ENCODE data around the gene RUNX3. TPM values are rescaled to one million over a fixed set of nuclear protein-coding genes. Genes with fewer than 3 reads are reported as not detected.

The RUNX3 gene
- total RNA-seq, 1 experiment from 2014 or later: 1.1 TPM

- CTCF ChIA-PET: no interaction called here
- POLR2A ChIA-PET: no interaction called here
- TF ChIP-seq, protein P1, sequence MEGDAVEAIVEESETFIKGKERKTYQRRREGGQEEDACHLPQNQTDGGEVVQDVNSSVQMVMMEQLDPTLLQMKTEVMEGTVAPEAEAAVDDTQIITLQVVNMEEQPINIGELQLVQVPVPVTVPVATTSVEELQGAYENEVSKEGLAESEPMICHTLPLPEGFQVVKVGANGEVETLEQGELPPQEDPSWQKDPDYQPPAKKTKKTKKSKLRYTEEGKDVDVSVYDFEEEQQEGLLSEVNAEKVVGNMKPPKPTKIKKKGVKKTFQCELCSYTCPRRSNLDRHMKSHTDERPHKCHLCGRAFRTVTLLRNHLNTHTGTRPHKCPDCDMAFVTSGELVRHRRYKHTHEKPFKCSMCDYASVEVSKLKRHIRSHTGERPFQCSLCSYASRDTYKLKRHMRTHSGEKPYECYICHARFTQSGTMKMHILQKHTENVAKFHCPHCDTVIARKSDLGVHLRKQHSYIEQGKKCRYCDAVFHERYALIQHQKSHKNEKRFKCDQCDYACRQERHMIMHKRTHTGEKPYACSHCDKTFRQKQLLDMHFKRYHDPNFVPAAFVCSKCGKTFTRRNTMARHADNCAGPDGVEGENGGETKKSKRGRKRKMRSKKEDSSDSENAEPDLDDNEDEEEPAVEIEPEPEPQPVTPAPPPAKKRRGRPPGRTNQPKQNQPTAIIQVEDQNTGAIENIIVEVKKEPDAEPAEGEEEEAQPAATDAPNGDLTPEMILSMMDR (IDR thresholded peaks at IDR 0.05; ENCODE audit: insufficient read depth in 1 of 2, low read depth in 1 of 2, low read length in 1 of 2, severe bottlenecking in 1 of 2, unreplicated experiment in 1 of 2): no peak
Observed at GRCh38 chr1:24874611-24875234, 55.4 kb downstream of the RUNX3 start.

DNA sequence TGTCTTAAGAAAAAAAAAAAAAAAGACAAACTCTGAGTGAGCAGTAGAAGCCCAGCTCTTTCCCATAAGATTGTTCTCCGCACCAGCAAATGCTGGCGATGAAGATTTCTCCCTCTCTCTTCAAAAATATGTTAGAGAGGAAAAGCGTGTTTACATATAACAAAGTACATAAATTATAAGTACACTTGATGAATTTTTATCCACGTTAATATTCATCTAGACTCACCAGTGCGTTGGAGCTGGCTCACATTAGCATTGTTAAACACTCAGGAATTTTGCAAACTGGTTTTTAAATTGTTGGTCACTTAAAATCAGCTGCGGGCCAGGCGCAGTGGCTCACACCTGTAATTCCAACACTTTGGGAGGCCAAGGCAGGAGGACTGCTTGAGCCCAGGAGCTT is 56.0 kb downstream of the RUNX3 start:
- no peaks in the 10 kb centered on the region for H3K9me3 Mint-ChIP-seq (ENCODE audit: unreplicated experiment)
- no peak overlapping the region for H3K4me3 Mint-ChIP-seq (ENCODE audit: unreplicated experiment)
- H3K27me3 ChIP-seq (replicated peaks; ENCODE audit: control insufficient read depth, insufficient read depth, low read length): no peaks in the 10 kb centered on the region
- H3K36me3 ChIP-seq (ENCODE audit: control insufficient read depth, insufficient read depth, low read length): no peaks in the 10 kb centered on the region
- TF ChIP-seq, protein P1 (IDR thresholded peaks at IDR 0.05; ENCODE audit: insufficient read depth in 1 of 2, low read depth in 1 of 2, low read length in 1 of 2, severe bottlenecking in 1 of 2, unreplicated experiment in 1 of 2): no peak
- ChIA-PET POLR2A (no interaction called here), CTCF (no interaction called here)
- H3K4me1 ChIP-seq: peaks cover 9% of the 10 kb centered on the region
- no peak overlapping the region for H3K27ac Mint-ChIP-seq (ENCODE audit: unreplicated experiment)
- no peak for DNase-seq
- no peaks in the 10 kb centered on the region for H3K9me3 ChIP-seq
- no peaks in the 10 kb centered on the region for H3K27me3 Mint-ChIP-seq (ENCODE audit: insufficient read depth, unreplicated experiment)
- peaks cover 7% of the 10 kb centered on the region for H3K4me1 Mint-ChIP-seq (ENCODE audit: low read depth, unreplicated experiment)
- BruUV-seq (replicated peaks): no TSS peak
- no peaks in the 10 kb centered on the region for H3K36me3 Mint-ChIP-seq (ENCODE audit: insufficient read depth, unreplicated experiment)
- intact Hi-C loops (cut with micrococcal nuclease; ENCODE audit: unreplicated experiment): no loop called here
- no peak overlapping the region for H3K4me3 ChIP-seq (ENCODE audit: low read depth, low read length)

More at GRCh38 chr1:24874611-24875234, 55.4 kb downstream of the RUNX3 start:
- no peaks in the 10 kb centered on the region for H3K27me3 ChIP-seq (replicated peaks; ENCODE audit: control insufficient read depth, insufficient read depth, low read length)
- intact Hi-C loops (cut with micrococcal nuclease; ENCODE audit: unreplicated experiment): no loop called here
- no peaks in the 10 kb centered on the region for H3K36me3 ChIP-seq (ENCODE audit: control insufficient read depth, insufficient read depth, low read length)
- Mint-ChIP-seq H3K4me3 (ENCODE audit: unreplicated experiment) (no peak overlapping the region), H3K9me3 (ENCODE audit: unreplicated experiment) (no peaks in the 10 kb centered on the region), H3K27me3 (ENCODE audit: insufficient read depth, unreplicated experiment) (no peaks in the 10 kb centered on the region), H3K36me3 (ENCODE audit: insufficient read depth, unreplicated experiment) (no peaks in the 10 kb centered on the region), H3K27ac (ENCODE audit: unreplicated experiment) (no peak overlapping the region), H3K4me1 (ENCODE audit: low read depth, unreplicated experiment) (peaks cover 8% of the 10 kb centered on the region)
- H3K4me1 ChIP-seq: peaks cover 9% of the 10 kb centered on the region
- DNase-seq: no peak
- H3K4me3 ChIP-seq (ENCODE audit: low read depth, low read length): no peak overlapping the region
- H3K9me3 ChIP-seq: no peaks in the 10 kb centered on the region
- BruUV-seq (replicated peaks): no TSS peak

DNA sequence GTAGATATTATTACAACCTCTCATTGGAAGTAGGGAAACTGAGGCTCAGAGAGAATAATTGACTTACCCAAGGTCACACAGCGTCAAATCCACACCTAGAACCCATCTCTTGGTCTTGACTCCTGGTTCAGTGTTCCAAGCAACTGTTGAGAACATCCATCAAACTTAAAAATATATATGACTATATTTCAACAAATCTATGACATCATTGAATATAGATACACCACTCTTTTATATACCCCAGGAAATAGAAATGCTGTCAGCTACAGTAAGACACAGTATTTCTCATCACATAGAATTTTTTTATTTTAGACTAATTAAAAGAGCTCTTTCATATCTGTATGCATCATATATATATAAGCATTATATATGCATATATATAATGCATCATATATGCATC is 56.9 kb downstream of the RUNX3 start:
- CTCF ChIA-PET: no interaction called here
- POLR2A ChIA-PET: no interaction called here
- Mint-ChIP-seq H3K36me3 (ENCODE audit: insufficient read depth, unreplicated experiment) (no peaks in the 10 kb centered on the region), H3K27ac (ENCODE audit: unreplicated experiment) (no peak overlapping the region), H3K27me3 (ENCODE audit: insufficient read depth, unreplicated experiment) (no peaks in the 10 kb centered on the region), H3K4me1 (ENCODE audit: low read depth, unreplicated experiment) (peaks cover 6% of the 10 kb centered on the region), H3K9me3 (ENCODE audit: unreplicated experiment) (no peaks in the 10 kb centered on the region), H3K4me3 (ENCODE audit: unreplicated experiment) (no peak overlapping the region)
- H3K36me3 ChIP-seq (ENCODE audit: control insufficient read depth, insufficient read depth, low read length): no peaks in the 10 kb centered on the region
- H3K27me3 ChIP-seq (replicated peaks; ENCODE audit: control insufficient read depth, insufficient read depth, low read length): no peaks in the 10 kb centered on the region
- H3K4me3 ChIP-seq (ENCODE audit: low read depth, low read length): no peak overlapping the region
- H3K9me3 ChIP-seq: no peaks in the 10 kb centered on the region
- no peak for DNase-seq
- no TSS peak for BruUV-seq (replicated peaks)
- TF ChIP-seq, protein P1 (IDR thresholded peaks at IDR 0.05; ENCODE audit: insufficient read depth in 1 of 2, low read depth in 1 of 2, low read length in 1 of 2, severe bottlenecking in 1 of 2, unreplicated experiment in 1 of 2): no peak
- no peaks in the 10 kb centered on the region for H3K4me1 ChIP-seq
- intact Hi-C loops (cut with micrococcal nuclease; ENCODE audit: unreplicated experiment): no loop called here

Measured in Caco-2 (cell line).